CD4-positive, alpha-beta T cell (primary cell): Measurements from ENCODE around the gene FBLN1. TPM values are rescaled to one million over a fixed set of nuclear protein-coding genes. Genes with fewer than 3 reads are reported as not detected.
"Not testable (repeated sequence)": the region's sequence is repeated elsewhere in the genome, so short reads cannot be mapped to it uniquely, and the experiment has no call there.

ENCODE experiments used
- ATAC-seq: fragments of 200-7000 bp; cut with Tn5 transposase; one replicate; pipeline ENCODE4 v1.10.0; 2022; ENCODE audit warnings: mild to moderate bottlenecking; ENCODE audit not compliant: poor library complexity
- CTCF ChIA-PET: fragments of 350-600 bp; sonication (Branson Sonifier 250); formaldehyde crosslinking; loops from one replicate; lab custom pipeline; 2021; ENCODE audit warnings: antibody characterized with exemption, inconsistent platforms; lab: Charles Lee
- POLR2A ChIA-PET: fragments of 350-600 bp; sonication (Branson Sonifier 250); formaldehyde crosslinking; loops from one replicate; lab custom pipeline; 2021; ENCODE audit warnings: antibody characterized with exemption, inconsistent platforms; lab: Charles Lee
- DNase-seq, 14 experiments: peaks; one replicate each; pipeline ENCODE4 v3.0.0-alpha.2; 2013 to 2020; ENCODE audit warnings: mixed read lengths in 2 of 14
- H3K27ac ChIP-seq, 2 donors: one replicate each; pipeline versions ENCODE4 v1.5.1 to v1.7.0; 2013; ENCODE audit warnings: low read length in 2 of 2, low read depth in 1 of 2, mild to moderate bottlenecking in 1 of 2
- H3K27me3 ChIP-seq, 2 experiments: 1 replicate in 1 of 2; 2 replicates in 1 of 2; pipeline versions ENCODE4 v1.6.1 to v1.7.0; 2013; ENCODE audit warnings: low read length in 2 of 2, control low read depth in 1 of 2, mild to moderate bottlenecking in 1 of 2, moderate library complexity in 1 of 2; ENCODE audit not compliant: insufficient read depth in 2 of 2, control insufficient read depth in 1 of 2
- H3K36me3 ChIP-seq: one replicate; pipeline ENCODE4 v1.6.1; 2013; ENCODE audit warnings: low read length, control low read depth; ENCODE audit not compliant: insufficient read depth
- H3K4me1 ChIP-seq: one replicate; pipeline ENCODE4 v1.6.1; 2013; ENCODE audit warnings: low read length, control low read depth; ENCODE audit not compliant: insufficient read depth
- H3K4me3 ChIP-seq: one replicate; pipeline ENCODE4 v1.5.1; 2013; ENCODE audit warnings: mild to moderate bottlenecking, low read length, moderate library complexity
- H3K9me3 ChIP-seq, 2 experiments: 1 replicate in 1 of 2; 2 replicates in 1 of 2; pipeline versions ENCODE4 v1.6.1 to v1.7.0; 2013; ENCODE audit warnings: low read length in 2 of 2, mild to moderate bottlenecking in 2 of 2, control low read depth in 1 of 2, moderate library complexity in 1 of 2; ENCODE audit not compliant: control insufficient read depth in 1 of 2, insufficient read depth in 1 of 2
- H3K27ac Mint-ChIP-seq: one replicate; pipeline ENCODE4 v1.8.0; 2020; ENCODE audit warnings: mixed read lengths
- H3K27me3 Mint-ChIP-seq: one replicate; pipeline ENCODE4 v1.8.0; 2021; ENCODE audit warnings: mixed read lengths
- H3K36me3 Mint-ChIP-seq: one replicate; pipeline ENCODE4 v1.8.0; 2021; ENCODE audit warnings: low read depth, mixed read lengths
- H3K4me1 Mint-ChIP-seq: one replicate; pipeline ENCODE4 v1.8.0; 2021; ENCODE audit warnings: low read depth, mixed read lengths
- H3K4me3 Mint-ChIP-seq: one replicate; pipeline ENCODE4 v1.8.0; 2020; ENCODE audit warnings: mild to moderate bottlenecking, mixed read lengths
- H3K9me3 Mint-ChIP-seq: one replicate; pipeline ENCODE4 v1.8.0; 2020; ENCODE audit warnings: mixed read lengths
- intact Hi-C, 2 experiments: fragments of 100-400 bp; cut with DNase I in 1 of 2; cut with micrococcal nuclease in 1 of 2; formaldehyde crosslinking; loops; one replicate each; pipeline versions ENCODE4 v1.15.1 to v1.9.0; 2023 to 2025; cut with DNase I, micrococcal nuclease
- total RNA-seq, 174 experiments: library from RNA in 2 of 174; stranded (reverse) in 2 of 174; gene quantifications; one replicate each; pipeline ENCODE4 v1.2.3 and lab custom pipeline; 2021 to 2026
- TF ChIP-seq, protein P1 (sequence below): fragments of 200-600 bp; IDR thresholded peaks from one replicate; pipeline ENCODE4 v1.8.0; 2022; ENCODE audit warnings: antibody characterized with exemption, mild to moderate bottlenecking

The FBLN1 gene
- total RNA-seq, 2 experiments from 2014 or later: not detected

DNA sequence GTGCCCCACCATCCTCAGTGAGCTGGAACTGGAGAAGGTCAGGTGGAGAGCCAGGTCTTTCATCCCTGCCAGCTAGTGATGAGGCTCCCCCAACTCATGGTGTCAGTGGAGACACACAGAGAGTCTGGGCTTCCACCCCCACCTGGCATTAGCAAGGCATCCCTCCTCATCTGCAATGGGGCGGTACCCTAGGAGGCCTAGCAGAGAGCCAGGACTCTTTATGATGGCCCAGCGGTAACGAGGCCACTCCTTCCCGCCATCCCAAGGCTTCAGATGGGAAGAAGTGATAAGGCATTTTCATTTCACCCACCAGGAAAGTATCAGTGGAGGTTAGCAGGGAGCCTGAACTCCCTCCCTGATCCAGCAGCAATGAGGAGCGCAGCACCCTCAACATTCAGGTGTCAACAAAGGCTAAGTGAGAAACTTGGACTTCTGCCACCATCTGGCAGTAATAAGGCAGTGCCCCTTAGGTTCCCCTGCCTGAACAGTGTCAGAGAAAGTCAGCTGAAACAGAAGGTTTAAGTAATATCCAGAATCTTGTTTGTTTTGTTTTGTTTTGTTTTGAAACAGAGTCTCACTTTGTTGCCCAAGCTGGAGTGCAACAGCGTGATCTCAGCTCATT lies 40.5 kb upstream of the FBLN1 start:
- CTCF ChIA-PET: no interaction called here
- no peaks in the 10 kb centered on the region for H3K4me1 Mint-ChIP-seq
- ATAC-seq (no peak), DNase-seq (no peak)
- H3K27ac Mint-ChIP-seq: no peak overlapping the region
- Histone ChIP-seq H3K27ac (no peak overlapping the region), H3K9me3 (peaks cover 0 to 6% of the 10 kb centered on the region in 2 experiments), H3K27me3 (no peaks in the 10 kb centered on the region), H3K36me3 (no peaks in the 10 kb centered on the region), H3K4me1 (no peaks in the 10 kb centered on the region), H3K4me3 (no peak overlapping the region)
- H3K27me3 Mint-ChIP-seq: no peaks in the 10 kb centered on the region
- no peak overlapping the region for H3K4me3 Mint-ChIP-seq
- TF ChIP-seq, protein P1, sequence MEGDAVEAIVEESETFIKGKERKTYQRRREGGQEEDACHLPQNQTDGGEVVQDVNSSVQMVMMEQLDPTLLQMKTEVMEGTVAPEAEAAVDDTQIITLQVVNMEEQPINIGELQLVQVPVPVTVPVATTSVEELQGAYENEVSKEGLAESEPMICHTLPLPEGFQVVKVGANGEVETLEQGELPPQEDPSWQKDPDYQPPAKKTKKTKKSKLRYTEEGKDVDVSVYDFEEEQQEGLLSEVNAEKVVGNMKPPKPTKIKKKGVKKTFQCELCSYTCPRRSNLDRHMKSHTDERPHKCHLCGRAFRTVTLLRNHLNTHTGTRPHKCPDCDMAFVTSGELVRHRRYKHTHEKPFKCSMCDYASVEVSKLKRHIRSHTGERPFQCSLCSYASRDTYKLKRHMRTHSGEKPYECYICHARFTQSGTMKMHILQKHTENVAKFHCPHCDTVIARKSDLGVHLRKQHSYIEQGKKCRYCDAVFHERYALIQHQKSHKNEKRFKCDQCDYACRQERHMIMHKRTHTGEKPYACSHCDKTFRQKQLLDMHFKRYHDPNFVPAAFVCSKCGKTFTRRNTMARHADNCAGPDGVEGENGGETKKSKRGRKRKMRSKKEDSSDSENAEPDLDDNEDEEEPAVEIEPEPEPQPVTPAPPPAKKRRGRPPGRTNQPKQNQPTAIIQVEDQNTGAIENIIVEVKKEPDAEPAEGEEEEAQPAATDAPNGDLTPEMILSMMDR: no peak
- intact Hi-C loops: no loop called here
- POLR2A ChIA-PET: no interaction called here
- no peaks in the 10 kb centered on the region for H3K9me3 Mint-ChIP-seq
- H3K36me3 Mint-ChIP-seq: no peaks in the 10 kb centered on the region

DNA sequence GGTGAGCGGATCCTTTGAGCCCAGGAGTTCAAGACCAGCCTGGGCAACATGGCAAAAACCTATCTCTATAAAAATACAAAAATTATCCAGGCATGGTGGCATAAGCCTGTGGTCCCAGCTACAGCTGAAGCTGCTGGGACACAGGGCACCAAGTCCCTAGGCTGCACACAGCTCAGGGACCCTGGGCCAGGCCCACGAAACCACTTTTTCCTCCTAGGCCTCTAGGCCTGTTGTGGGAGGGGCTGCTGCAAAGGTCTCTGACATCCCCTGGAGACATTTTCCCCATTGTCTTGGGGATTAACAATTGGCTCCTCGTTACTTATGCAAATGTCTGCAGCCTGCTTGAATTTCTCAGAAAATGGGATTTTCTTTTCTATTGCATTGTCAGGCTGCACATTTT lies 39.0 kb upstream of the FBLN1 start:
- H3K27me3 ChIP-seq, POLR2A ChIA-PET, H3K36me3 ChIP-seq, H3K27me3 Mint-ChIP-seq, H3K4me3 ChIP-seq, ATAC-seq, H3K4me1 Mint-ChIP-seq, H3K4me3 Mint-ChIP-seq, intact Hi-C loops, H3K36me3 Mint-ChIP-seq, H3K27ac ChIP-seq, H3K4me1 ChIP-seq, CTCF ChIA-PET, H3K9me3 Mint-ChIP-seq, H3K27ac Mint-ChIP-seq, DNase-seq: not testable (repeated sequence)
- peaks cover 0 to 10% of the 10 kb centered on the region in 2 experiments for H3K9me3 ChIP-seq

DNA sequence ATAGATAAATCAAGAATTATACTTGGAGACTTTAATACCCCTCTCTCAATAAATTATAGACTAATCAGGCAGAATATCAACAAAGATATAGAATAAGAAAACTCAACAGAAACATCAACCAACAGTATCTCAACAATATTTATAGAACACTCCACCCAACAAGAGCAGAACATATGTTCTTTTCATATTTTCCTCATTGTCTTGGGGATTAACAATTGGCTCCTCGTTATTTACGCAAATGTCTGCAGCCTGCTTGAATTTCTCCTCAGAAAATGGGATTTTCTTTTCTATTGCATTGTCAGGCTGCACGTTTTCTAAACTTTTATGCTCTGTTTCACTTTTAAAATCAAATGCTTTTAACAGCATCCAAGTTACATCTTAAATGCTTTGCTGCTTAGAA lies 37.0 kb upstream of the FBLN1 start:
- Mint-ChIP-seq H3K36me3 (no peaks in the 10 kb centered on the region), H3K27ac (no peak overlapping the region), H3K9me3 (peaks cover 2% of the 10 kb centered on the region), H3K4me3 (no peak overlapping the region), H3K4me1 (no peaks in the 10 kb centered on the region), H3K27me3 (no peaks in the 10 kb centered on the region)
- TF ChIP-seq, protein P1: no peak
- Histone ChIP-seq H3K36me3 (no peaks in the 10 kb centered on the region), H3K4me1 (no peaks in the 10 kb centered on the region), H3K27ac (no peak overlapping the region), H3K4me3 (no peak overlapping the region), H3K9me3 (peaks cover 0 to 10% of the 10 kb centered on the region in 2 experiments), H3K27me3 (no peaks in the 10 kb centered on the region)
- no peak for ATAC-seq
- intact Hi-C loops: no loop called here
- no peak for DNase-seq
- ChIA-PET POLR2A (no interaction called here), CTCF (no interaction called here)

DNA sequence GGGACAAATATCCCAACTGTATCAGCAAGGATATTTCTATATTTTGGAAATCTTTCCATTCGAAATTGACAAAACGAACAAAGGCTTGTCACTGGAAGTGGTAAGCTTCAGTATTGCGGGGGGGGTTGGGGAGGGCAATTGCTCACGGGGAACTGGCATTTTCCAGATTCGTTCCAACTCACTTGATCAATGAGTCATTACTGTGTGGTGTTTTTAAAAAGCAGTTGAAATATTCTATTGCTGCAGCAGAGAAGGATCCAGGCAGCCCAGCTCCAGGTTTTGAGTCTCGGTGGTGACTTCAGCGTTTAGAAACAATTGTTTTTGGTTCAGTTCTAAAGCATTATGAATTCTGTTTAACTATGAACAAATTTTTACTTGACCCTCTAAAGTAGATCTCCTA lies 33.8 kb upstream of the FBLN1 start:
- Mint-ChIP-seq H3K27ac (no peak overlapping the region), H3K27me3 (no peaks in the 10 kb centered on the region), H3K36me3 (no peaks in the 10 kb centered on the region), H3K4me1 (no peaks in the 10 kb centered on the region), H3K9me3 (peaks cover 2% of the 10 kb centered on the region), H3K4me3 (no peak overlapping the region)
- Histone ChIP-seq H3K27ac (no peak overlapping the region), H3K9me3 (peaks cover 0 to 10% of the 10 kb centered on the region in 2 experiments), H3K27me3 (peaks cover 0 to 2% of the 10 kb centered on the region in 2 experiments), H3K36me3 (no peaks in the 10 kb centered on the region), H3K4me3 (no peak overlapping the region), H3K4me1 (no peaks in the 10 kb centered on the region)
- no peak for DNase-seq
- intact Hi-C loops: no loop called here
- CTCF ChIA-PET: no interaction called here
- TF ChIP-seq, protein P1: no peak
- POLR2A ChIA-PET: no interaction called here
- no peak for ATAC-seq
